ENCODE measurements around the gene NLRP7. TPM values are rescaled to one million over a fixed set of nuclear protein-coding genes. Genes with fewer than 3 reads are reported as not detected.
A peak's percentile ranks its signal among the peaks of the same experiment; 100 is the strongest.
"Not testable (repeated sequence)": the region's sequence is repeated elsewhere in the genome, so short reads cannot be mapped to it uniquely, and the experiment has no call there.

Gene NLRP7
- polyA plus RNA-seq, 1 donor from 2014 or later = 1.4 TPM

GRCh38 chr19:54903303-54903702 lies 44.0 kb downstream of the NLRP7 start:
- H3K9me3 Mint-ChIP-seq = peaks cover 0 to 3% (median 0%) of the 10 kb centered on the region in 3 donors
- no peaks in the 10 kb centered on the region for H3K4me1 Mint-ChIP-seq
- H3K27ac Mint-ChIP-seq = no peak overlapping the region
- peaks cover 8% of the 10 kb centered on the region for H3K27me3 Mint-ChIP-seq
- H3K36me3 Mint-ChIP-seq = peaks cover 3% of the 10 kb centered on the region
- H3K4me3 Mint-ChIP-seq = no peak overlapping the region

- H3K4me3 Mint-ChIP-seq = no peak overlapping the region
Observed at GRCh38 chr19:54902061-54902460, 45.3 kb downstream of the NLRP7 start.

GRCh38 chr19:54901153-54901552 lies 46.2 kb downstream of the NLRP7 start:
- not testable (repeated sequence) for H3K4me3 Mint-ChIP-seq, H3K36me3 Mint-ChIP-seq, H3K4me1 Mint-ChIP-seq, H3K27me3 Mint-ChIP-seq, H3K27ac Mint-ChIP-seq, H3K9me3 Mint-ChIP-seq

More at GRCh38 chr19:54902061-54902460, 45.3 kb downstream of the NLRP7 start:
- Mint-ChIP-seq H3K9me3 (peaks cover 0 to 3% (median 0%) of the 10 kb centered on the region in 3 donors), H3K27ac (no peak overlapping the region), H3K27me3 (peaks cover 8% of the 10 kb centered on the region), H3K36me3 (peaks cover 3% of the 10 kb centered on the region), H3K4me1 (no peaks in the 10 kb centered on the region)

GRCh38 chr19:54899646-54900045 lies 47.7 kb downstream of the NLRP7 start:
- H3K27ac Mint-ChIP-seq, H3K36me3 Mint-ChIP-seq, H3K27me3 Mint-ChIP-seq, H3K9me3 Mint-ChIP-seq, H3K4me1 Mint-ChIP-seq: not testable (repeated sequence)
- H3K4me3 Mint-ChIP-seq = peak overlapping the region in 1 of 4 donors; percentile 13

- H3K4me1 Mint-ChIP-seq, H3K27ac Mint-ChIP-seq, H3K27me3 Mint-ChIP-seq, H3K4me3 Mint-ChIP-seq, H3K36me3 Mint-ChIP-seq, H3K9me3 Mint-ChIP-seq: not testable (repeated sequence)
Observed at GRCh38 chr19:54898685-54899084, 48.6 kb downstream of the NLRP7 start.

GRCh38 chr19:54896036-54896435 lies 51.3 kb downstream of the NLRP7 start:
- Mint-ChIP-seq H3K36me3 (peaks cover 3% of the 10 kb centered on the region), H3K9me3 (peaks cover 0 to 7% (median 0%) of the 10 kb centered on the region in 3 donors), H3K27me3 (peaks cover 7% of the 10 kb centered on the region), H3K4me1 (no peaks in the 10 kb centered on the region), H3K27ac (no peak overlapping the region), H3K4me3 (no peak overlapping the region)

GRCh38 chr19:54894106-54894505 lies 53.2 kb downstream of the NLRP7 start:
- H3K4me3 Mint-ChIP-seq, H3K4me1 Mint-ChIP-seq, H3K27ac Mint-ChIP-seq, H3K36me3 Mint-ChIP-seq, H3K9me3 Mint-ChIP-seq: not testable (repeated sequence)
- H3K27me3 Mint-ChIP-seq = peaks cover 10% of the 10 kb centered on the region

- H3K36me3 Mint-ChIP-seq = no peaks in the 10 kb centered on the region
- no peak overlapping the region for H3K4me3 Mint-ChIP-seq
- H3K4me1 Mint-ChIP-seq = peaks cover 0 to 2% (median 0%) of the 10 kb centered on the region in 3 donors
- no peak overlapping the region for H3K27ac Mint-ChIP-seq
- H3K9me3 Mint-ChIP-seq = peaks cover 0 to 4% (median 0%) of the 10 kb centered on the region in 3 donors
- H3K27me3 Mint-ChIP-seq = peaks cover 10% of the 10 kb centered on the region
Observed at GRCh38 chr19:54893406-54893805, 53.9 kb downstream of the NLRP7 start.

GRCh38 chr19:54889566-54889965 lies 57.8 kb downstream of the NLRP7 start:
- Mint-ChIP-seq H3K9me3 (peaks cover 0 to 4% (median 1%) of the 10 kb centered on the region in 3 donors), H3K4me1 (peaks cover 0 to 2% (median 0%) of the 10 kb centered on the region in 3 donors), H3K27me3 (peaks cover 10% of the 10 kb centered on the region), H3K36me3 (no peaks in the 10 kb centered on the region), H3K27ac (peak overlapping the region in 1 of 3 donors; percentile 31), H3K4me3 (no peak overlapping the region)

GRCh38 chr19:54888239-54888638 lies 59.1 kb downstream of the NLRP7 start:
- H3K27ac Mint-ChIP-seq = no peak overlapping the region
- H3K27me3 Mint-ChIP-seq = peaks cover 5% of the 10 kb centered on the region
- peaks cover 0 to 3% (median 1%) of the 10 kb centered on the region in 3 donors for H3K9me3 Mint-ChIP-seq
- H3K4me1 Mint-ChIP-seq = peaks cover 0 to 2% (median 0%) of the 10 kb centered on the region in 3 donors
- no peaks in the 10 kb centered on the region for H3K36me3 Mint-ChIP-seq
- H3K4me3 Mint-ChIP-seq = no peak overlapping the region

GRCh38 chr19:54883228-54883627 lies 64.1 kb downstream of the NLRP7 start:
- no peak overlapping the region for H3K4me3 Mint-ChIP-seq
- no peaks in the 10 kb centered on the region for H3K36me3 Mint-ChIP-seq
- H3K9me3 Mint-ChIP-seq = peaks cover 0 to 1% (median 0%) of the 10 kb centered on the region in 3 donors
- H3K27ac Mint-ChIP-seq = no peak overlapping the region
- H3K4me1 Mint-ChIP-seq = peaks cover 1 to 4% (median 2%) of the 10 kb centered on the region in 3 donors
- peaks cover 19% of the 10 kb centered on the region for H3K27me3 Mint-ChIP-seq

- Mint-ChIP-seq H3K36me3 (no peaks in the 10 kb centered on the region), H3K4me1 (peaks cover 1 to 4% (median 2%) of the 10 kb centered on the region in 3 donors), H3K27ac (no peak overlapping the region), H3K9me3 (peaks cover 0 to 1% (median 0%) of the 10 kb centered on the region in 3 donors), H3K4me3 (peak overlapping the region in 2 of 4 donors; percentile 54 to 87), H3K27me3 (peaks cover 19% of the 10 kb centered on the region)
Observed at GRCh38 chr19:54882758-54883157, 64.6 kb downstream of the NLRP7 start.

- H3K4me3 Mint-ChIP-seq = no peak overlapping the region
- peaks cover 0 to 1% (median 0%) of the 10 kb centered on the region in 3 donors for H3K9me3 Mint-ChIP-seq
- H3K27me3 Mint-ChIP-seq = peaks cover 19% of the 10 kb centered on the region
- H3K27ac Mint-ChIP-seq = no peak overlapping the region
- H3K36me3 Mint-ChIP-seq = no peaks in the 10 kb centered on the region
- H3K4me1 Mint-ChIP-seq = peaks cover 1 to 8% (median 2%) of the 10 kb centered on the region in 3 donors
Observed at GRCh38 chr19:54881884-54882283, 65.4 kb downstream of the NLRP7 start.

- peaks cover 2 to 6% (median 4%) of the 10 kb centered on the region in 3 donors for H3K4me1 Mint-ChIP-seq
- H3K36me3 Mint-ChIP-seq = no peaks in the 10 kb centered on the region
- peaks cover 18% of the 10 kb centered on the region for H3K27me3 Mint-ChIP-seq
- H3K4me3 Mint-ChIP-seq = no peak overlapping the region
- H3K9me3 Mint-ChIP-seq = no peaks in the 10 kb centered on the region
- H3K27ac Mint-ChIP-seq = no peak overlapping the region
Observed at GRCh38 chr19:54877471-54877870, 69.9 kb downstream of the NLRP7 start.

- Mint-ChIP-seq H3K9me3 (no peaks in the 10 kb centered on the region), H3K36me3 (no peaks in the 10 kb centered on the region), H3K27me3 (peaks cover 8% of the 10 kb centered on the region), H3K27ac (no peak overlapping the region), H3K4me3 (no peak overlapping the region), H3K4me1 (peaks cover 2 to 6% (median 4%) of the 10 kb centered on the region in 3 donors)
Observed at GRCh38 chr19:54875506-54875905, 71.8 kb downstream of the NLRP7 start.

- Mint-ChIP-seq H3K9me3 (no peaks in the 10 kb centered on the region), H3K4me3 (no peak within 1 kb of the TSS)
Observed at GRCh38 chr19:54873990-54874389, 73.3 kb downstream of the NLRP7 start, which contains the start of gene FCAR. TSS of gene FCAR (plus strand) at chr19:54874235. CDS start at chr19:54874290, 55 bp downstream.

More at GRCh38 chr19:54873990-54874389, 73.3 kb downstream of the NLRP7 start, which contains the start of gene FCAR:
- H3K36me3 Mint-ChIP-seq = no peaks in the 10 kb centered on the region
- peak within 1 kb of the TSS in 1 of 3 donors; percentile 25 for H3K27ac Mint-ChIP-seq
- H3K27me3 Mint-ChIP-seq = peaks cover 4% of the 10 kb centered on the region
- peaks cover 2 to 6% (median 4%) of the 10 kb centered on the region in 3 donors for H3K4me1 Mint-ChIP-seq
